HL-60 (cell line): ENCODE results near the gene GZMM.

Experiments
- DNase-seq, 2 experiments: peaks; one replicate each; pipeline ENCODE4 v3.0.0-alpha.2; 2010 to 2020; ENCODE audit warnings: low read depth in 1 of 2, low spot score in 1 of 2
- H3K27ac ChIP-seq: fragments of 250-450 bp; sonication (Bioruptor Pico); replicated peaks from 2 replicates; pipeline ENCODE4 v1.5.1; 2020; ENCODE audit warnings: mild to moderate bottlenecking, moderate library complexity
- H3K27me3 ChIP-seq: fragments of 250-450 bp; sonication (Bioruptor Pico); 2 replicates; pipeline ENCODE4 v1.5.1; 2021; ENCODE audit warnings: mild to moderate bottlenecking, moderate library complexity; ENCODE audit not compliant: insufficient read depth, poor library complexity, severe bottlenecking
- H3K4me3 ChIP-seq: replicated peaks from 2 replicates; pipeline ENCODE4 v1.5.1; 2011; ENCODE audit warnings: mild to moderate bottlenecking, control low read depth, low read length; ENCODE audit not compliant: insufficient read depth
- GABPA ChIP-seq: IDR thresholded peaks from 2 replicates; pipeline ENCODE4 v1.6.1; 2012; ENCODE audit warnings: low read depth
- POLR2AphosphoS5 ChIP-seq: IDR thresholded peaks from 2 replicates; pipeline ENCODE4 v1.6.1; 2012; ENCODE audit warnings: low read depth
- REST ChIP-seq: IDR thresholded peaks from 2 replicates; pipeline ENCODE4 v1.6.1; 2012; ENCODE audit warnings: low read depth; ENCODE audit not compliant: insufficient replicate concordance
- SPI1 ChIP-seq: IDR thresholded peaks from 2 replicates; pipeline ENCODE4 v1.6.1; 2012; ENCODE audit warnings: low read depth, mild to moderate bottlenecking, borderline replicate concordance
- TF ChIP-seq, protein P1 (sequence below): IDR thresholded peaks from one replicate; pipeline ENCODE4 v1.5.1; 2011; ENCODE audit warnings: low read length, control low read depth, inconsistent platforms; ENCODE audit not compliant: insufficient read depth

Gene GZMM

DNA sequence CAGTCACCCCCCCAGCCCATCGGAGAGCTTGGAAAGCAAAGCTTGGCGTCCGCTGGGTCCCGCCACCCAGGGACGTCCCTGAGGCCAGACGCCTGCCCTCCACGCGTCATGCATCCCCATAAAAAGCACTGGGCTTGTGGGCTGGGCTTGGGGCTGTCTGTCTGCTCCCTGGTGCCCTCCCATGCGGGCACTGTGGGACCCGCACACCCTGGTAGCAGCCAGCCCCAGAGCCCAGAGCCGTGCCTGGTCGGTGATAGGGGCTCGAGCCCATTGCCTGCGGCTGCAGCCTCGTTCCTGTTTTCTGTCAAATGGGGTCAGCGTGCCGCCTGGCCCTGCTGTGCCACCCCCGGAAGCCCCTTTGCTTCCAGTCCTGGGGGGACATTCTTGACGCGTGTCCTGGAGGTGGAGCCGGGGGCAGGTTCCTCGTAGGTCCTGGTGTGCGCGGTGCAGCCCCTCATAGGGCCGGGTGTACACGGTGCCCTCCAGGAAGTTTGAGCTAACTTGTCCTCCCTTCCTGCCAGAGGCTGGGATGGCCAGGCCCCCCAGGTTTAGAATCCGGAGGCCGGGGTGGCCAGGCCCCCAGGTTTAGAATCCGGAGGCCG is 4.3 kb upstream of the GZMM start:
- Histone ChIP-seq H3K4me3 (no peak overlapping the region), H3K27ac (no peak overlapping the region), H3K27me3 (no peaks in the 10 kb centered on the region)
- no peak for TF ChIP-seq REST
- no peak for TF ChIP-seq POLR2AphosphoS5
- no peak for TF ChIP-seq SPI1
- TF ChIP-seq, protein P1, sequence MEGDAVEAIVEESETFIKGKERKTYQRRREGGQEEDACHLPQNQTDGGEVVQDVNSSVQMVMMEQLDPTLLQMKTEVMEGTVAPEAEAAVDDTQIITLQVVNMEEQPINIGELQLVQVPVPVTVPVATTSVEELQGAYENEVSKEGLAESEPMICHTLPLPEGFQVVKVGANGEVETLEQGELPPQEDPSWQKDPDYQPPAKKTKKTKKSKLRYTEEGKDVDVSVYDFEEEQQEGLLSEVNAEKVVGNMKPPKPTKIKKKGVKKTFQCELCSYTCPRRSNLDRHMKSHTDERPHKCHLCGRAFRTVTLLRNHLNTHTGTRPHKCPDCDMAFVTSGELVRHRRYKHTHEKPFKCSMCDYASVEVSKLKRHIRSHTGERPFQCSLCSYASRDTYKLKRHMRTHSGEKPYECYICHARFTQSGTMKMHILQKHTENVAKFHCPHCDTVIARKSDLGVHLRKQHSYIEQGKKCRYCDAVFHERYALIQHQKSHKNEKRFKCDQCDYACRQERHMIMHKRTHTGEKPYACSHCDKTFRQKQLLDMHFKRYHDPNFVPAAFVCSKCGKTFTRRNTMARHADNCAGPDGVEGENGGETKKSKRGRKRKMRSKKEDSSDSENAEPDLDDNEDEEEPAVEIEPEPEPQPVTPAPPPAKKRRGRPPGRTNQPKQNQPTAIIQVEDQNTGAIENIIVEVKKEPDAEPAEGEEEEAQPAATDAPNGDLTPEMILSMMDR, result no peak
- TF ChIP-seq GABPA, result no peak
- DNase-seq, result no peak

- no peaks in the 10 kb centered on the region for H3K27me3 ChIP-seq
- H3K27ac ChIP-seq, result no peak overlapping the region
- no peak for DNase-seq
- no peak overlapping the region for H3K4me3 ChIP-seq
- TF ChIP-seq SPI1 (no peak), GABPA (no peak)
- TF ChIP-seq, protein P1, result no peak
Measured at GRCh38 chr19:540867-541637, 2.8 kb upstream of the GZMM start.

DNA sequence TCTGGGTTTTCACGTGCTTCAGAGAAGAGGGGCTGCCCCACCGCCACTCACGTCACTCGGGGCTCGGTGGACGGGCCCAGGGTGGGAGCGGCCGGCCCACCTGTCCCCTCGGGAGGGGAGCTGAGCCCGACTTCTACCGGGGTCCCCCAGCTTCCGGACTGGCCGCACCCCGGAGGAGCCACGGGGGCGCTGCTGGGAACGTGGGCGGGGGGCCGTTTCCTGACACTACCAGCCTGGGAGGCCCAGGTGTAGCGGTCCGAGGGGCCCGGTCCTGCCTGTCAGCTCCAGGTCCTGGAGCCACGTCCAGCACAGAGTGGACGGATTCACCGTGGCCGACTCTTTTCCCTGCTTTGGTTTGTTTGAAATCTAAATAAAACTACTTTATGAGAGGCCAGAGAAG is 2.2 kb upstream of the GZMM start:
- no peak for DNase-seq
- TF ChIP-seq REST, result no peak
- TF ChIP-seq GABPA, result no peak
- TF ChIP-seq, protein P1, result no peak
- TF ChIP-seq SPI1, result no peak
- TF ChIP-seq POLR2AphosphoS5, result no peak
- H3K4me3 ChIP-seq, result no peak overlapping the region
- no peak overlapping the region for H3K27ac ChIP-seq
- H3K27me3 ChIP-seq, result no peaks in the 10 kb centered on the region
